Neural progenitor cell (in vitro differentiated cells): ENCODE data around the gene TFAP2E.

Source experiments
- EZH2phosphoT487 ChIP-seq: fragments of 200-600 bp; sonication (generic); IDR thresholded peaks from 2 replicates; pipeline ENCODE4 v1.6.1; 2017; ENCODE audit warnings: antibody characterized with exemption
- TF ChIP-seq, protein P1 (sequence below): fragments of 200-600 bp; sonication (generic); IDR thresholded peaks from 2 replicates; pipeline ENCODE4 v1.5.1; 2017; ENCODE audit warnings: antibody characterized with exemption, mild to moderate bottlenecking

DNA sequence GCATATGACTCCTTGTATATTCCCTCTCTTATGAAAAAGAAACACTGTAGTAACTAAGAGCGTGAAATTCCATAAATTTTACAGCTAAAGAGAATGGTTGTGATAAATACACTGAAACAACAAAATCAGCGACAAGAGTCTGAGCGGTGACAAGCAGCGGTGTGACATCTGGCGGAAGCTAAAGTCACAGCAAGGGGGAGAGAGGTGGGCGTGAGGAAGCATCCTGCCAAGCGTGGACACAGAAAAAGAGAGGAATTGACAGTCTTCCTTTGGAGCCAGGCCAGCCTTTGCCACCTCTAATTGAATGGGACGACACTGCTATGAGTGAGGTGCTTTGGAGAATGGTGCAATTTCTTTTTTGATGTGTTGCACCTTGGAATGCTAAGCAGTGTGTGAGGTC is 42.3 kb downstream of the TFAP2E start:
- TF ChIP-seq, protein P1, sequence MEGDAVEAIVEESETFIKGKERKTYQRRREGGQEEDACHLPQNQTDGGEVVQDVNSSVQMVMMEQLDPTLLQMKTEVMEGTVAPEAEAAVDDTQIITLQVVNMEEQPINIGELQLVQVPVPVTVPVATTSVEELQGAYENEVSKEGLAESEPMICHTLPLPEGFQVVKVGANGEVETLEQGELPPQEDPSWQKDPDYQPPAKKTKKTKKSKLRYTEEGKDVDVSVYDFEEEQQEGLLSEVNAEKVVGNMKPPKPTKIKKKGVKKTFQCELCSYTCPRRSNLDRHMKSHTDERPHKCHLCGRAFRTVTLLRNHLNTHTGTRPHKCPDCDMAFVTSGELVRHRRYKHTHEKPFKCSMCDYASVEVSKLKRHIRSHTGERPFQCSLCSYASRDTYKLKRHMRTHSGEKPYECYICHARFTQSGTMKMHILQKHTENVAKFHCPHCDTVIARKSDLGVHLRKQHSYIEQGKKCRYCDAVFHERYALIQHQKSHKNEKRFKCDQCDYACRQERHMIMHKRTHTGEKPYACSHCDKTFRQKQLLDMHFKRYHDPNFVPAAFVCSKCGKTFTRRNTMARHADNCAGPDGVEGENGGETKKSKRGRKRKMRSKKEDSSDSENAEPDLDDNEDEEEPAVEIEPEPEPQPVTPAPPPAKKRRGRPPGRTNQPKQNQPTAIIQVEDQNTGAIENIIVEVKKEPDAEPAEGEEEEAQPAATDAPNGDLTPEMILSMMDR = no peak
- no peak for TF ChIP-seq EZH2phosphoT487
